Measurements from ENCODE around the gene OBI1.

OBI1 gene

DNA sequence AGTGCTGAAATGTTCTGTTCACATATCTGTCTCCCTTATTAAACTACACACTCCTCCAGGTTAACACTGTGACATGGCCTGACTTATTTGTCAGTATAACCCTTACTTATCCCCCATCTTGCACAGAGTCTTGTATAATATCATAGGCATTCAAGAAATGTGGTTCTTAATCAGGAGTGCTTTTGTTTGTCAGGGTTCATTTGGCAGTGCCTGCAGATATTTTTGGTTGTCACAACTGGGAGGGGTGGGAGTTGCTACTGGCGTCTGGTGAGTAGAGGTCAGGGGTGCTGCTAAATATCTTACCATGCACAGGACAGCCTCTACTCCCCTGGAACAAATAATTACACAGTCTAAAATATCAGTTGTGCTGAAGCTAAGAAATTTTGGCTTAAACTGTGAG is 20.4 kb upstream of the OBI1 start:
- no peaks in the 10 kb centered on the region for H3K9me3 ChIP-seq (ENCODE audit: low read depth, low read length)
- no peak for TF ChIP-seq EZH2 (IDR thresholded peaks at IDR 0.05)
- no peak for TF ChIP-seq FOXP2 (optimal IDR thresholded peaks at IDR 0.05; ENCODE audit: control extremely low read depth, extremely low read length, insufficient read depth)
- H3K4me3 ChIP-seq: no peak overlapping the region
- DNase-seq (ENCODE audit: low read depth, low spot score): no peak
- H3K9ac ChIP-seq (ENCODE audit: insufficient read length): no peak overlapping the region
- H3K27ac ChIP-seq: peak overlapping the region; percentile 63
- no peaks in the 10 kb centered on the region for H3K36me3 ChIP-seq (ENCODE audit: insufficient read depth, low read length)

DNA sequence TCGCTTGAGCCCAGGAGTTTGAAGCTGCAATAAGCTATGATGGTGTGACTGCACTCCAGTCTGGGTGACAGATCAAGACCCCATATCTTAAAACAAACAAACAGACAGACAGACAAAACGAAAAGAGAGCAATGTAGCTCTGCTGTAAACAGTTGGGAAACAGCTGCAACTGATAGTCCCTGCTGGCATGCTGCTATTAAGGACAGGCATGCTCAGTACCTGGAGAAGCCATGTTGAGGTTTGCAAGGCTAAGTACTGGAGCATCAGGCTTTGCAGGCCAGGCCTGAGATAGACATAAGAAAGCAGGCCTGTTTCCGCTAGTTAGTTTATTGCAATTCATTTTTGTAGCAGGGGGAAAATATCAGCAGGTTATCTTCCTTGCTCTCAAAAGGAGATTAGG is 16.2 kb upstream of the OBI1 start:
- Histone ChIP-seq H3K4me3 (no peak overlapping the region), H3K36me3 (ENCODE audit: insufficient read depth, low read length) (no peaks in the 10 kb centered on the region), H3K9ac (ENCODE audit: insufficient read length) (no peak overlapping the region), H3K9me3 (ENCODE audit: low read depth, low read length) (no peaks in the 10 kb centered on the region), H3K27ac (no peak overlapping the region)
- TF ChIP-seq EZH2 (IDR thresholded peaks at IDR 0.05): no peak
- TF ChIP-seq FOXP2 (optimal IDR thresholded peaks at IDR 0.05; ENCODE audit: control extremely low read depth, extremely low read length, insufficient read depth): no peak
- no peak for TF ChIP-seq POLR2AphosphoS5 (IDR thresholded peaks at IDR 0.05; ENCODE audit: borderline replicate concordance, low read depth, low read length)
- DNase-seq (ENCODE audit: low read depth, low spot score): no peak

DNA sequence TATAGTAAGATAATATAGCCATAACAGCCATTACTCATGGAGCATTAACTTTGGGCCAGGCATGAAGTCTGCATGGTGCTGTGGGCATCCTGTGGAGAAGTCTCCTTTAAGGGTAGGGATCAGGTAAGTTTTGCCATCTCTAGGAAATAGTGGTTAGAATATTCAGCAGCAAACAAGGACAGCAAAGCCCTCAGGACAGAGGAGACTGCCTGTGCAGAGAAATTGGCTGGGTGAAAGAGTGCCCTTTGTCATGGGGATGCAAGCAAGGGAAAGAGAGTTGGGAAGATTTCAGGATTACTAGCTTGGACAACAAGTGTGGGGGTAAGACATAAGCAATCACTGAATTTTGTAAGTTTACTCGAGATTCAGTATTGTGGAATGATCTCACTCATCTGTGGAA is 15.7 kb upstream of the OBI1 start:
- Histone ChIP-seq H3K9me3 (ENCODE audit: low read depth, low read length) (no peaks in the 10 kb centered on the region), H3K4me3 (no peak overlapping the region), H3K27ac (no peak overlapping the region), H3K36me3 (ENCODE audit: insufficient read depth, low read length) (no peaks in the 10 kb centered on the region), H3K9ac (ENCODE audit: insufficient read length) (no peak overlapping the region)
- TF ChIP-seq FOXP2 (optimal IDR thresholded peaks at IDR 0.05; ENCODE audit: control extremely low read depth, extremely low read length, insufficient read depth) (no peak), EZH2 (IDR thresholded peaks at IDR 0.05) (no peak), POLR2AphosphoS5 (IDR thresholded peaks at IDR 0.05; ENCODE audit: borderline replicate concordance, low read depth, low read length) (no peak)
- no peak for DNase-seq (ENCODE audit: low read depth, low spot score)

DNA sequence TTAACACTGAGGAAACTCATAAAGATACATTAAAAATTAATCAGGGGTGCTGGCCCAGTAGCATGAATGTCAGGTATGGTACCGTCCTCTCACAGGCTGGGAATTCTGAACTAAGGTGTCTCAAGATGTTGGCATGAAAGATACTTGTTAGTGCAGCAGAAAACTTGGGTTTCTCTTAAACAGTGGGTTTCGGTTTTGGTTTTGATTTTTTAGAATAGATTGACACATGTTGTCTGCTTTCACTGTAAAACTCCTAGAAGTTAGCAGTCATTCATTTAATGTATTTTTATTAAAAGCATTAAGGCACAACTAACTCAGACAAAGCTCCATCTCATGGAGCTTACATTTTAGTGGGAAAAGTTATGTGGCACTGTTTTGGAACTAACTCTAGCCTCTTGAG is 3.5 kb upstream of the OBI1 start:
- TF ChIP-seq FOXP2 (optimal IDR thresholded peaks at IDR 0.05; ENCODE audit: control extremely low read depth, extremely low read length, insufficient read depth) (no peak), POLR2AphosphoS5 (IDR thresholded peaks at IDR 0.05; ENCODE audit: borderline replicate concordance, low read depth, low read length) (no peak), EZH2 (IDR thresholded peaks at IDR 0.05) (no peak)
- Histone ChIP-seq H3K9me3 (ENCODE audit: low read depth, low read length) (no peaks in the 10 kb centered on the region), H3K4me3 (no peak overlapping the region), H3K36me3 (ENCODE audit: insufficient read depth, low read length) (peaks cover 3% of the 10 kb centered on the region; the same call in 1 of the 2 replicates), H3K9ac (ENCODE audit: insufficient read length) (no peak overlapping the region), H3K27ac (no peak overlapping the region)
- DNase-seq (ENCODE audit: low read depth, low spot score): no peak

DNA sequence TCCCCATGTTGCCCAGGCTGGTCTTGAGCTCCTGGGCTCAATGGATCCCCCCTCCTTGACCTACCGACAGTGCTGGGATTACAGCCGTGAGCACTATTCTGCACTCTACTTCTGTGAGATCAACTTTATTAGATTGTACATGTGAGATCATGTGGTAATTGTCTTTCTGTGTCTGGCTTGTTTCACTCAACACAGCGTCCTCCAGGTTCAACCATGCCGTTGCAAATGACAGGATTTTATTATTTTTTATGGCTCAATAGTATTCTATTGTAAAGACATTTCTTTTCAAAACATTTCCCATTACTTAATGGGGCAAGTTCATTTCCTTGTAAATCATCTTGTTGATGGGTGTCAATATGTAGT is 1.5 kb upstream of the OBI1 start:
- TF ChIP-seq EZH2 (IDR thresholded peaks at IDR 0.05) (no peak), POLR2AphosphoS5 (IDR thresholded peaks at IDR 0.05; ENCODE audit: borderline replicate concordance, low read depth, low read length) (no peak), FOXP2 (optimal IDR thresholded peaks at IDR 0.05; ENCODE audit: control extremely low read depth, extremely low read length, insufficient read depth) (no peak)
- H3K36me3 ChIP-seq (ENCODE audit: insufficient read depth, low read length): peaks cover 12% of the 10 kb centered on the region
- no peak for DNase-seq (ENCODE audit: low read depth, low spot score)
- H3K27ac ChIP-seq: peak overlapping the region; percentile 100
- peak overlapping the region; percentile 97 for H3K9ac ChIP-seq (ENCODE audit: insufficient read length)
- peak overlapping the region; percentile 97 for H3K4me3 ChIP-seq
- H3K9me3 ChIP-seq (ENCODE audit: low read depth, low read length): no peaks in the 10 kb centered on the region

DNA sequence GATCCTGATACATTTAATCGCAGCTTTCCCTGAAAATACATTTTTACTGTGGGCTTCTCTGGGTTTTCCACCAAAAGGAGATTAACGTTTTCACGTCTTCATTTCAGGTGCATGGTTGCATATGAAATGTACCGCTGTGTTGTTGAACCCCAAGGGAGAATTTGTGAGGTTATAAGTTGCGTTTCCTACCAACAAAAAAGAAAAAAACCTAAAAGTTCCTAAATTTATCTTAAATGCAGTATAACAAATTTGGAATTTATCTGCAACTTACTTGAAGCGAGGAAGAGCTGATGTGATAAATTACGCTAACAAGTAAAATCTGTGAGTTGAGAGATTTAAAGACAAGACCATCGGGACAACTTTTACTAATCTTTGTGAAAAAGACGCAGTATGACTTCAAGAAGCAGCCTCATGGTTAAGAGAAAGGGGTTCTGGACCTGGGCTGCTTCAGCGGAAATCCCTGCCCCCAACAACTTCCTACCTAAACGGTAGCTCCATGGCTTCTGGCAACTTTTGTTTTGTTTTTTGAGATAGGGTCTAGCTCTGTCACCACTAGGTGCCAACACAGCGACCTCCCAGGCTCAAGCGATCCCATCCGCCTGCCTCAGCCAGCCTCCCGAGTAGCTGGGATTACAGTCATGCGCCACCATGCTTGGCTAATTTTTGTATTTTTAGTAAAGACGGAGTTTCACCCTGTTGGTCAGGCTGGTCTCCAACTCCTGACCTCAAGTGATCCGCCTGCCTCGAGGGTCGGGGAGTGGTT is 958 bp upstream of the OBI1 start:
- peak overlapping the region; percentile 97 for H3K4me3 ChIP-seq
- peak; percentile 57 for DNase-seq (ENCODE audit: low read depth, low spot score)
- TF ChIP-seq FOXP2 (optimal IDR thresholded peaks at IDR 0.05; ENCODE audit: control extremely low read depth, extremely low read length, insufficient read depth) (no peak), POLR2AphosphoS5 (IDR thresholded peaks at IDR 0.05; ENCODE audit: borderline replicate concordance, low read depth, low read length) (no peak), EZH2 (IDR thresholded peaks at IDR 0.05) (no peak)
- H3K36me3 ChIP-seq (ENCODE audit: insufficient read depth, low read length): peaks cover 18% of the 10 kb centered on the region
- H3K9me3 ChIP-seq (ENCODE audit: low read depth, low read length): no peaks in the 10 kb centered on the region
- H3K27ac ChIP-seq: peak overlapping the region; percentile 100
- H3K9ac ChIP-seq (ENCODE audit: insufficient read length): peak overlapping the region; percentile 97

DNA sequence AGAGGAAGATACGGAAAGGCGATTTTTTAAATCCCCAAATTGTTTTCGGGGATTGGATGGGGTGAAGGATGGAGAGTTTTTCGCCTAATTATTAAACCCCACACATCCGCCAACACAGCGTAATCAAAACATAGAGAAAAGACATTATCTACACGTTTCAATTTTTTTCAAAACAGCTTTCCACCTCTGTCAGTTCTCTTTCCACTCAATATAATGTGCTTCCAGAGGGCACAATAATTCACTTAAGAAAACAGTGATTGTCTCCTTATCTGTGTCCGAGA is 435 bp upstream of the OBI1 start:
- peak; percentile 86 for DNase-seq (ENCODE audit: low read depth, low spot score)
- H3K9me3 ChIP-seq (ENCODE audit: low read depth, low read length): no peaks in the 10 kb centered on the region
- H3K9ac ChIP-seq (ENCODE audit: insufficient read length): peak overlapping the region; percentile 97
- H3K4me3 ChIP-seq: peak overlapping the region; percentile 97
- no peak for TF ChIP-seq POLR2AphosphoS5 (IDR thresholded peaks at IDR 0.05; ENCODE audit: borderline replicate concordance, low read depth, low read length)
- TF ChIP-seq EZH2 (IDR thresholded peaks at IDR 0.05): no peak
- TF ChIP-seq FOXP2 (optimal IDR thresholded peaks at IDR 0.05; ENCODE audit: control extremely low read depth, extremely low read length, insufficient read depth): no peak
- H3K36me3 ChIP-seq (ENCODE audit: insufficient read depth, low read length): peaks cover 23% of the 10 kb centered on the region
- H3K27ac ChIP-seq: peak overlapping the region; percentile 100

DNA sequence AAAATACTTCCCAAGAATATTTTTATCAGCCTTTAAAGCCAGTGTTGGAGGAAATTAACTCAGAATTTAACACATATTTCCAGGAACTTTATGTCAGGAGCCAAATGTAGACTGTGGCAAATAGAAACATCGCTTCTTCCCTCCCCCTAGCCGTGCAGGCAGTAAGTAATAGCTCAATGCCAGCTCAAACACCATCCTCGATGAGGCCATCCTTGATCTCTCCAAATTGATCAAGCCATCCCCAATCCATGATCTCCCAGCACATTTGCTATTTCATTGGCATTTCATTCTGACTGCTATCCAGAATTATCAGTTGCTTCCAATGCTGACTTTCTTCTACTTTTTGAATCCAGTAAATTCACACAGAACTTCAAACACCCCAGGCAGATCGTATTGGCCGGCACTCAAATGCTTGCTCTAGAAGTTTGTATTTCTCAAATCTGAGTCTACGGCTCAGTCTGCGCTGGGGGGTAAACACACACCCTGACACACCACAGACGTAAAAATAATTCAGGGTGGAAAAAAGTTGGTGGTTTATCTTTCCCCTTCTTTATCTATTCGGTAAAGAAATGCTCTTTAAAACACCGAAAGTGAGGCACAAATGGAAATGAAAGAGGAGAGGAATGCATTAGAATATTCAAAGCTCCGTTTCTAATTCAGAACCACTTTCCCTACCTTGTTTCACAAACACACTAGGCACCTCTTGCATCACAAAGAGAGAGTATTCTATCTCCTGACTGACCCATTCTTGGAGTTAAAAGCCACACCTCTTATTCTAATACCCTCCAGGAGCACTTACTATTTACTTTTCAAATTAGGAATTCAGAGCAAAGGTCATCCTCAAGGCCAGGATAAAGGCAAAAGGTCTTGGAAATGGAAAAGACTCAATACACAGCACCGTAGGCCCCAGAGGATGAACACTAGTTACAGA is 991 bp downstream of the OBI1 start:
- Histone ChIP-seq H3K4me3 (peak overlapping the region; percentile 97), H3K27ac (peak overlapping the region; percentile 100), H3K9me3 (ENCODE audit: low read depth, low read length) (no peaks in the 10 kb centered on the region), H3K9ac (ENCODE audit: insufficient read length) (peak overlapping the region; percentile 97), H3K36me3 (ENCODE audit: insufficient read depth, low read length) (peaks cover 37% of the 10 kb centered on the region)
- no peak for DNase-seq (ENCODE audit: low read depth, low spot score)
- TF ChIP-seq POLR2AphosphoS5 (IDR thresholded peaks at IDR 0.05; ENCODE audit: borderline replicate concordance, low read depth, low read length): no peak; the same call in 1 of the 2 replicates
- no peak for TF ChIP-seq EZH2 (IDR thresholded peaks at IDR 0.05)
- no peak for TF ChIP-seq FOXP2 (optimal IDR thresholded peaks at IDR 0.05; ENCODE audit: control extremely low read depth, extremely low read length, insufficient read depth)

Data from SK-N-MC (cell line).